ENCODE data around the gene AP2A2.

- TF ChIP-seq SIN3A (IDR thresholded peaks at IDR 0.05; ENCODE audit: borderline replicate concordance, insufficient read depth, low read depth, low read length) (no peak), POLR2AphosphoS5 (IDR thresholded peaks at IDR 0.05; ENCODE audit: low read depth, low read length) (no peak), REST (IDR thresholded peaks at IDR 0.05; ENCODE audit: insufficient read depth in 1 of 2, low read depth in 2 of 2, low read length in 1 of 2) (no peak), CTCF (IDR thresholded peaks at IDR 0.05) (no peak)
Measured at GRCh38 chr11:1060852-1061616, 135.4 kb downstream of the AP2A2 start.
